Measurements from ENCODE around the gene DLEC1. TPM values are rescaled to one million over a fixed set of nuclear protein-coding genes. Genes with fewer than 3 reads are reported as not detected.

DLEC1 gene
- total and polyA plus RNA-seq, 2 of the 4 experiments (the other 2 are of a cell fraction) = 0.03 TPM; not detected in 1

GRCh38 chr3:38157117-38157516, 118.1 kb downstream of the DLEC1 start:
- H2BK5ac ChIP-seq (ENCODE audit: low read depth, low read length, poor library complexity, severe bottlenecking) = no peak overlapping the region
- BruUV-seq (replicated peaks) = no TSS peak
- H4K8ac ChIP-seq (ENCODE audit: low read depth in 2 of 2, low read length in 2 of 2) = no peak overlapping the region
- CTCF ChIA-PET = no interaction called here
- H3K79me1 ChIP-seq (ENCODE audit: low read depth in 1 of 2, low read length in 2 of 2) = no peaks in the 10 kb centered on the region
- no peak overlapping the region for H2AFZ ChIP-seq (replicated peaks; ENCODE audit: low read length, poor library complexity)
- no peak overlapping the region for H4K5ac ChIP-seq (ENCODE audit: low read depth, low read length)
- H3K56ac ChIP-seq (ENCODE audit: extremely low read depth, insufficient read depth, low read length) = no peak overlapping the region
- no peak overlapping the region for H3K4me3 ChIP-seq (ENCODE audit: insufficient read depth, low read depth, low read length)
- H2AK9ac ChIP-seq (replicated peaks; ENCODE audit: low read depth, low read length, poor library complexity) = no peak overlapping the region
- intact Hi-C loops (cut with micrococcal nuclease) = no loop called here
- H3K23ac ChIP-seq (ENCODE audit: low read depth, low read length) = no peak overlapping the region
- no peak for TF ChIP-seq MAFK (IDR thresholded peaks at IDR 0.05; ENCODE audit: low read depth, low read length)
- no peak for TF ChIP-seq CHD1 (IDR thresholded peaks at IDR 0.05; ENCODE audit: low read depth, low read length)
- TF ChIP-seq MAZ (IDR thresholded peaks at IDR 0.05; ENCODE audit: borderline replicate concordance, low read depth, low read length) = no peak
- H2BK15ac ChIP-seq (ENCODE audit: low read depth, low read length) = no peak overlapping the region
- H4K91ac ChIP-seq (ENCODE audit: insufficient read depth, low read depth, low read length) = no peak overlapping the region
- no peak overlapping the region for H3K27ac ChIP-seq (ENCODE audit: insufficient read depth, low read length)
- H2BK120ac ChIP-seq (ENCODE audit: low read depth, low read length) = no peak overlapping the region
- H2BK20ac ChIP-seq (ENCODE audit: low read depth, low read length) = no peak overlapping the region
- H3K14ac ChIP-seq (replicated peaks; ENCODE audit: low read depth, low read length) = no peak overlapping the region
- H3K4me2 ChIP-seq (ENCODE audit: low read depth, low read length) = no peak overlapping the region
- no peaks in the 10 kb centered on the region for H3K4me1 ChIP-seq (ENCODE audit: control insufficient read depth, insufficient read depth, low read length)
- POLR2A ChIA-PET (ENCODE audit: unreplicated experiment) = no interaction called here
- no peaks in the 10 kb centered on the region for H3K9me3 ChIP-seq (ENCODE audit: control insufficient read depth, insufficient read depth, low read length)
- H4K20me1 ChIP-seq (ENCODE audit: insufficient read depth, low read length) = no peaks in the 10 kb centered on the region
- H3K36me3 ChIP-seq (ENCODE audit: control insufficient read depth, insufficient read depth, low read length) = no peaks in the 10 kb centered on the region
- no peak overlapping the region for H3K4ac ChIP-seq (ENCODE audit: low read depth, low read length)
- in situ Hi-C loops (cut with MboI; ENCODE audit: low sequenced_read_pairs) = no loop called here
- dilution Hi-C loops (cut with HindIII; ENCODE audit: low sequenced_read_pairs, unreplicated experiment) = no loop called here
- H2AK5ac ChIP-seq (ENCODE audit: low read depth, low read length) = no peak overlapping the region
- no peaks in the 10 kb centered on the region for H3K9me1 ChIP-seq (ENCODE audit: insufficient read depth, low read length)
- ATAC-seq (ENCODE audit: low read depth) (no peak), DNase-seq (no peak)
- H3K18ac ChIP-seq (ENCODE audit: low read depth, low read length) = no peak overlapping the region
- H3K27me3 ChIP-seq (ENCODE audit: control insufficient read depth, insufficient read depth, low read length) = no peaks in the 10 kb centered on the region
- WGBS, 2 experiments (ENCODE audit: extremely low coverage in 2 of 2, insufficient read length in 1 of 2) = no CpG with 5 or more reads among the region's 2 CpGs
- H3K9ac ChIP-seq (ENCODE audit: low read depth, low read length) = no peak overlapping the region
